Liver (tissue), 3 donors: ENCODE data around the gene ZFAND2A.

Source experiments
- CTCF ChIP-seq: fragments of 150-350 bp; IDR thresholded peaks from 2 replicates; pipeline ENCODE4 v1.5.1; 2017; ENCODE audit warnings: improper control_type of control experiment, low read depth, low read length; ENCODE audit not compliant: missing input control
- EGR1 ChIP-seq, 2 donors: IDR thresholded peaks; 2 replicates each; pipeline ENCODE4 v1.6.1; 2016 to 2018; ENCODE audit warnings: antibody characterized with exemption in 2 of 2, low read depth in 2 of 2
- FOXA1 ChIP-seq: IDR thresholded peaks from 2 replicates; pipeline ENCODE4 v1.6.1; 2016; ENCODE audit warnings: antibody characterized with exemption
- GABPA ChIP-seq, 2 donors: IDR thresholded peaks in 1 of 2; conservative IDR thresholded peaks in 1 of 2; 2 replicates each; pipeline ENCODE4 v1.6.1; 2016; ENCODE audit warnings: antibody characterized with exemption in 2 of 2, mild to moderate bottlenecking in 1 of 2, moderate library complexity in 1 of 2
- HNF4A ChIP-seq, 2 donors: conservative IDR thresholded peaks; 2 replicates each; pipeline ENCODE4 v1.6.1; 2016; ENCODE audit warnings: antibody characterized with exemption in 2 of 2, mild to moderate bottlenecking in 2 of 2
- MAX ChIP-seq: IDR thresholded peaks from 2 replicates; pipeline ENCODE4 v1.6.1; 2016; ENCODE audit warnings: antibody characterized with exemption
- NR2F2 ChIP-seq: IDR thresholded peaks from 2 replicates; pipeline ENCODE4 v1.6.1; 2016; ENCODE audit warnings: antibody characterized with exemption
- RAD21 ChIP-seq, 2 donors: IDR thresholded peaks; 2 replicates each; pipeline ENCODE4 v1.6.1; 2016; ENCODE audit warnings: antibody characterized with exemption in 2 of 2, mild to moderate bottlenecking in 2 of 2
- REST ChIP-seq: IDR thresholded peaks from 2 replicates; pipeline ENCODE4 v1.6.1; 2016; ENCODE audit warnings: antibody characterized with exemption, mild to moderate bottlenecking
- RXRA ChIP-seq, 2 donors: IDR thresholded peaks; 2 replicates each; pipeline ENCODE4 v1.6.1; 2017 to 2018; ENCODE audit warnings: antibody characterized with exemption in 2 of 2, mild to moderate bottlenecking in 1 of 2
- SP1 ChIP-seq: IDR thresholded peaks from 2 replicates; pipeline ENCODE4 v1.6.1; 2018; ENCODE audit warnings: antibody characterized with exemption, mild to moderate bottlenecking
- TAF1 ChIP-seq: conservative IDR thresholded peaks from 2 replicates; pipeline ENCODE4 v1.6.1; 2016; ENCODE audit warnings: antibody characterized with exemption, mild to moderate bottlenecking
- donor health status: healthy.
- donor health status: healthy.

GRCh38 chr7:1112109-1112508 lies 47.9 kb downstream of the ZFAND2A start:
- no peak for TF ChIP-seq CTCF
- no peak for TF ChIP-seq EGR1 (IDR thresholded peaks at IDR 0.05; ENCODE audit: low read depth in 2 of 2)
- TF ChIP-seq MAX, result no peak
- TF ChIP-seq RXRA (IDR thresholded peaks at IDR 0.05), result no peak
- TF ChIP-seq REST, result no peak
- TF ChIP-seq TAF1, result no peak
- TF ChIP-seq FOXA1, result no peak
- TF ChIP-seq RAD21 (IDR thresholded peaks at IDR 0.05), result no peak
- TF ChIP-seq GABPA (IDR thresholded peaks at IDR 0.05 in 1 of 2, conservative IDR thresholded peaks at IDR 0.05 in 1 of 2), result no peak
- TF ChIP-seq HNF4A (conservative IDR thresholded peaks at IDR 0.05), result no peak
- no peak for TF ChIP-seq NR2F2
- no peak for TF ChIP-seq SP1
